GM12801 (cell line): ENCODE measurements around the gene TAOK1.

Experiments used
- TF ChIP-seq, protein P1 (sequence below): IDR thresholded peaks from one replicate; pipeline ENCODE4 v1.5.1; 2011; ENCODE audit warnings: control low read depth; ENCODE audit not compliant: insufficient read length; ENCODE audit errors: extremely low read depth

TAOK1 gene

DNA sequence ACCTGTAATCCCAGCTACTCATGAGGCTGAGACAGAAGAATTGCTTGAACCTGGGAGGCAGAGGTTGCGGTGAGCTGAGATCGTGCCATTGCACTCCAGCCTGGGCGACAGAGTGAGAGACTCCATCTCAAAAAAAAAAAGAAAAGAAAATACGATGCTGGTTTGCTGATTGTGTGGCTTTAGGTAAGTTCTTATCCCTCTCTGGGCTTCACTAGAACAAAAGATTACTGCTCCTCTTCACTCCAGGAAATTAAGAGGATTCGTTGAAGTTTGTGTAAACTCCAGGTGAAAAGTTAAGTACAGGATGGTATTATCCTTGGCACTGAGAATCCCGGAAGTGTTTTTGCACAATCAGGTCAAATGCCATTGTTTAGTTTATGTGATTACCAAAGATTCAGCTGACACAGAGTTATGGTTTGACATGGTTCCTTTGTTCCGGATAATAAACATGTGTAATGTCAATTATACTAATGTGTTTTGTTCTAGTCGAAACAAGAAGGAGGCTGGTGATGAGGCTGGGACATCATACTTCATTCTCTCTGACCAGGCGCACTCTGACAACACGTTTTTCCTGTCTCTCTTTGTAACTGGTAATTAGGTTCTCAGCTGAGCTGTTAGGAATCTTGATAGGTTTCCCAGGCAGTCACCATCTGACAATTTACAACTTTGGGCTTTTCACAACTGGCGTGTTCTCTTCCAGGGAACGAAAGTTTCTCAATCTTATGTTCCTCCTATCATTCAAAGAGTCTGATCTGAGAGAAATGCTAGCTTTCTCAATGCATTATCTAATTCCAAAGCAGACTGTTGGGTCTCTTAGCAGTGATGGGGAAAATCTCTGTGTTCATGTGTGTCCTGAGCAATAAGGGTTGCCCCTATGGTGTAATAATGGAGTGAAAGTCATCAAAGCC is 10.8 kb upstream of the TAOK1 start:
- TF ChIP-seq, protein P1, sequence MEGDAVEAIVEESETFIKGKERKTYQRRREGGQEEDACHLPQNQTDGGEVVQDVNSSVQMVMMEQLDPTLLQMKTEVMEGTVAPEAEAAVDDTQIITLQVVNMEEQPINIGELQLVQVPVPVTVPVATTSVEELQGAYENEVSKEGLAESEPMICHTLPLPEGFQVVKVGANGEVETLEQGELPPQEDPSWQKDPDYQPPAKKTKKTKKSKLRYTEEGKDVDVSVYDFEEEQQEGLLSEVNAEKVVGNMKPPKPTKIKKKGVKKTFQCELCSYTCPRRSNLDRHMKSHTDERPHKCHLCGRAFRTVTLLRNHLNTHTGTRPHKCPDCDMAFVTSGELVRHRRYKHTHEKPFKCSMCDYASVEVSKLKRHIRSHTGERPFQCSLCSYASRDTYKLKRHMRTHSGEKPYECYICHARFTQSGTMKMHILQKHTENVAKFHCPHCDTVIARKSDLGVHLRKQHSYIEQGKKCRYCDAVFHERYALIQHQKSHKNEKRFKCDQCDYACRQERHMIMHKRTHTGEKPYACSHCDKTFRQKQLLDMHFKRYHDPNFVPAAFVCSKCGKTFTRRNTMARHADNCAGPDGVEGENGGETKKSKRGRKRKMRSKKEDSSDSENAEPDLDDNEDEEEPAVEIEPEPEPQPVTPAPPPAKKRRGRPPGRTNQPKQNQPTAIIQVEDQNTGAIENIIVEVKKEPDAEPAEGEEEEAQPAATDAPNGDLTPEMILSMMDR = no peak

DNA sequence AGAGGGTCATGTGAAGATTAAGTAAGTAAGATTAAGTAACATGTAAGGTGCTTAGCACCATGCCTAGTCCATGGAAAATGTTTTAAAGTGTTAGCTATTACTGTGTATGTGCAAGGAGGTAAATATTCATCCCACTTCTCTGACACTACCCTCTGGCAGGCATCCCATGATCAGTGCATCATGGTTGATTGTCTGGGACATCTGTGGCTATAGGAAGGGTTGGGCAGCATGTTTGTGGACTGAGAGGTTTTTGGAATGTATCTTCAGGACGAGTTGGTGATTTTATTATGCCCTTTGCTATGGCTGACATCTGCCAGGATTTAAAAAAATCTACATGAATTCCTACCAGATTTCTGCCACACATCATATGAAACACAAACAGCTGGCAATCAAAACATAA is 6.5 kb upstream of the TAOK1 start:
- TF ChIP-seq, protein P1 = no peak

DNA sequence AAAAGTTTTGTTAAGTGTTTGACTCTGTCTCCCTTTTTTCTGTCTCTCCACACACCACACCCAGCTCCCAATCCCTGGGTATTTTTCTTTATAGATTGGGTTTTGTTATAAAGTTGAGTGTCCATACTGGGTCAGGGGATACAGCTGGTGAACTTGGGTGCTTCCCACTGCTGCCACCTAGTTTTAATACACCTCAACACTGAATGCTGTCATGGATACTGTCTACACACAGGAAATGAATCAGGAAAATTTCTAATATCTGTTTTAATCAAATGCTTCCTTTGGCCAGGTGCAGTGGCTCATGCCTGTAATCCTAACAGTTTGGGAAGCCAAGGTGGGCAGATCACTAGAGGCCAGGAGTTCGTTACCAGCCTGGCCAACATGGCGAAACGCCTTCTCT is 5.3 kb upstream of the TAOK1 start:
- TF ChIP-seq, protein P1 = no peak

DNA sequence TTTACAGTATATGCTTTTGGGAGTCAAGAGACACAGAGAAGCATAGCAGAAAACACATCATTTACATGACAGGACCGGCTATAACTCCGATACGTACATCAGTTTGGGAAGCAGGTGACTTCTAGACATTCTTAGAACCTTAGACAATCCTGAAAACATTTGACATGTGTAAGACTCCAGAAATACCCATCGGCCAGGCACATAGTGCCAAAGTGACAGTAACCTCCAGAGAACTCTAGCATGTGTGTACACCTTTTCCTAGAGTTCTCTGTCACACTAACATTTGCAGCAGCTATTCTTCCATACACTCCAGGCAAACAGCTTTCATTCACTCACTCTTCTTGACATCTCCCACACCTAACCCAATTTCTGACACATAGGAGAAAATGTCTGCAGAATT is 3.4 kb upstream of the TAOK1 start:
- TF ChIP-seq, protein P1 = no peak

DNA sequence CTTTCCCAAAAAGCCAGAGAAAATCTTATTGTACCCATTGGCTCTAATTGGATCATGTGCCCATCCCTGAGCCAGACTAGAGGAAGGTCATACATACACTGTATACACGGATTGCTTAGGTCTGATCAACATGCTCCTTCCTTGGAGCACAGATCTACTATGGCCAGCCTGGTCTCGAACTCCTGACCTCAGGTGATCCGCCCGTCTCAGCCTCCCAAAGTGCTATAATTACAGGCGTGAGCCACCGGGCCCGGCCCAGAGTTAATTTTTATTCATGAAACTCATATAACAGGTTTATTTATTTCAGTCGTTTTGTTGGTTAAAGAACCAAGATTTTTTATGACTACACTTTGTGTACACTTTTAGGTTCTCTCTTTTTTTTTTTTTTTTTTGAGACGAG is 1.2 kb upstream of the TAOK1 start:
- TF ChIP-seq, protein P1 = no peak

DNA sequence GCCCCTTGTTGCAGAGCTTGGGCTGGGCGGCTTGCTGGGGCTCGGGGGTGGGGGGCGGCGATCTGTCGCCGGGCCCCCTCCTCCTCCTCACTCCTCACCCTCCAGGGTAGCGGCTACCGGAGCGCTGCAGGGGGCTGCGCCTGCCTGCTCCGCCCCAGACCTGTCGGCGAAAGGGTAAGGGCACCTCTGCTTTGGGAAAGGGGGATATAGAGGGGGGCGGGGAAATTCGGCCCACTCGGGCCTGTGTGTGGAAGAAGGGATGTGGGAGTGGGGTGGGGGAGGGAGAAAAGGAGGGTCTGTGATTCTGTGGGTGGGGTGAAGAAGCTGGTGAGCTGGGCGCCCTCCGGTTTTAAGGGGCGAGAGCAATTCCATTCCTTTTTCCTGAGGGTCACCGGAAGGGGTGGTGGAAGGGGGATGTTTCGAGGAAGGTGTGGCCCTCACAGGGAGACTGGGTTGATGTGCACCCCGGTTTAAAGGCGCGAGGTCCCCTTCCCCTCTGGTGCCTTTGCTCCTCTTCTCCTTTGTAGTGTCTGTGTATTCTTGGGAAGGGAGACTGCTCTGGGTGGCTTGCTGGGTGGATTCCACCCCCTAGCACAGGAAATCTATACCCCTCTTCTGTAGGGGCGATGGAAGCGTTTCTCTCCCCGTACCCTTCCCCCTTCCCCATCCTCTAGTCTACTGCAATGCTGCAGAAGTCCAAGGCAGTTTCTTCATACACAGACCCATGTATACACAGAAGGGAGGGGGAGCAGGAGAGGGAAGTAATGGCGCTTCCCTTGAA is 878 bp downstream of the TAOK1 start:
- TF ChIP-seq, protein P1 = no peak

DNA sequence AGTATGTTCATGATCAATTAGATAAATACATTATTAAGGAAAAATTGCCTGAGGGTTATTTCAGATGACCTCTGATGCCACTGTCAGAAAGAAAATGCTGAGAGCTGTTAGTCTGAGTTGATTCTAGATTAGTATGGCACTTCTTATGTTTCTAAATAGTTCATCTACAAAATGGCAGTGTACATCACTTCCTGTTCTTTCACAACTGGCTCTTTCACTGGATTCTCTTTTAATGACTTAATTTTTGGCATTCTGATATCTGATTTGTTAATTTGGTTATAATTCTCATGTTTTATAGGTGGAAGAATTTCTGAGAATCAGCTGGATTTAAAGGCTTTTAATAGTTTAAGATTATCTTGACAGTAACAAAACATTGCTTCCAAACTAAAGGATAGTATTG is 3.3 kb downstream of the TAOK1 start:
- TF ChIP-seq, protein P1 = no peak
